Dendritic cell treated with granulocyte-macrophage colony-stimulating factor and Interleukin-4, amounts not matched to agents 40 ng/mL and 50 ng/mL, for 4 days (primary cell): ENCODE data around the gene ARHGAP29.

Source experiments
- H3K27ac Mint-ChIP-seq: one replicate; pipeline ENCODE4 v1.8.0; 2022; ENCODE audit warnings: mild to moderate bottlenecking, mixed read lengths
- H3K27me3 Mint-ChIP-seq: one replicate; pipeline ENCODE4 v1.8.0; 2022; ENCODE audit warnings: mild to moderate bottlenecking, mixed read lengths
- H3K36me3 Mint-ChIP-seq: one replicate; pipeline ENCODE4 v1.8.0; 2022; ENCODE audit warnings: low read depth, mixed read lengths
- H3K4me1 Mint-ChIP-seq: one replicate; pipeline ENCODE4 v1.8.0; 2022; ENCODE audit warnings: low read depth, mixed read lengths
- H3K4me3 Mint-ChIP-seq: one replicate; pipeline ENCODE4 v1.8.0; 2022; ENCODE audit warnings: mild to moderate bottlenecking, moderate library complexity, mixed read lengths
- H3K9me3 Mint-ChIP-seq: one replicate; pipeline ENCODE4 v1.8.0; 2022; ENCODE audit warnings: mixed read lengths
- intact Hi-C: fragments of 100-400 bp; cut with micrococcal nuclease; formaldehyde crosslinking; loops from one replicate; pipeline ENCODE4 v1.15.0; 2022

ARHGAP29 gene

GRCh38 chr1:94250341-94250740 is 13.0 kb upstream of the ARHGAP29 start:
- H3K9me3 Mint-ChIP-seq: no peaks in the 10 kb centered on the region
- intact Hi-C loops: no loop called here
- H3K4me3 Mint-ChIP-seq: no peak overlapping the region
- H3K27me3 Mint-ChIP-seq: peaks cover 71% of the 10 kb centered on the region
- H3K4me1 Mint-ChIP-seq: peaks cover 19% of the 10 kb centered on the region
- H3K36me3 Mint-ChIP-seq: no peaks in the 10 kb centered on the region
- H3K27ac Mint-ChIP-seq: no peak overlapping the region

- H3K27ac Mint-ChIP-seq: no peak overlapping the region
- peaks cover 2% of the 10 kb centered on the region for H3K9me3 Mint-ChIP-seq
- H3K4me3 Mint-ChIP-seq: no peak overlapping the region
- H3K36me3 Mint-ChIP-seq: no peaks in the 10 kb centered on the region
- peaks cover 15% of the 10 kb centered on the region for H3K4me1 Mint-ChIP-seq
- intact Hi-C loops: no loop called here
- H3K27me3 Mint-ChIP-seq: peaks cover 73% of the 10 kb centered on the region
These were observed 11.7 kb upstream of the ARHGAP29 start for GRCh38 chr1:94248956-94249688.

- peaks cover 15% of the 10 kb centered on the region for H3K4me1 Mint-ChIP-seq
These were observed 10.0 kb upstream of the ARHGAP29 start for GRCh38 chr1:94247138-94248094.

GRCh38 chr1:94246692-94247137 is 9.3 kb upstream of the ARHGAP29 start:
- H3K27me3 Mint-ChIP-seq: peaks cover 85% of the 10 kb centered on the region

More at GRCh38 chr1:94247138-94248094, 10.0 kb upstream of the ARHGAP29 start:
- intact Hi-C loops: no loop called here
- H3K36me3 Mint-ChIP-seq: no peaks in the 10 kb centered on the region
- H3K4me3 Mint-ChIP-seq: peak overlapping the region; percentile 68
- H3K27ac Mint-ChIP-seq: no peak overlapping the region
- peaks cover 82% of the 10 kb centered on the region for H3K27me3 Mint-ChIP-seq
- H3K9me3 Mint-ChIP-seq: peaks cover 13% of the 10 kb centered on the region

GRCh38 chr1:94245747-94246438 is 8.5 kb upstream of the ARHGAP29 start:
- no peak overlapping the region for H3K27ac Mint-ChIP-seq
- peaks cover 85% of the 10 kb centered on the region for H3K27me3 Mint-ChIP-seq
- H3K36me3 Mint-ChIP-seq: no peaks in the 10 kb centered on the region
- peaks cover 15% of the 10 kb centered on the region for H3K4me1 Mint-ChIP-seq
- H3K4me3 Mint-ChIP-seq: no peak overlapping the region
- intact Hi-C loops: no loop called here
- peaks cover 13% of the 10 kb centered on the region for H3K9me3 Mint-ChIP-seq

More at GRCh38 chr1:94246692-94247137, 9.3 kb upstream of the ARHGAP29 start:
- H3K4me3 Mint-ChIP-seq: peak overlapping the region; percentile 68
- intact Hi-C loops: no loop called here
- no peak overlapping the region for H3K27ac Mint-ChIP-seq
- H3K9me3 Mint-ChIP-seq: peaks cover 13% of the 10 kb centered on the region
- H3K4me1 Mint-ChIP-seq: peaks cover 15% of the 10 kb centered on the region
- H3K36me3 Mint-ChIP-seq: no peaks in the 10 kb centered on the region

- peaks cover 13% of the 10 kb centered on the region for H3K9me3 Mint-ChIP-seq
These were observed 7.4 kb upstream of the ARHGAP29 start for GRCh38 chr1:94244816-94245215.

GRCh38 chr1:94243665-94244064 is 6.3 kb upstream of the ARHGAP29 start:
- no peak overlapping the region for H3K4me3 Mint-ChIP-seq
- no peaks in the 10 kb centered on the region for H3K36me3 Mint-ChIP-seq
- peaks cover 85% of the 10 kb centered on the region for H3K27me3 Mint-ChIP-seq
- peaks cover 15% of the 10 kb centered on the region for H3K4me1 Mint-ChIP-seq
- intact Hi-C loops: loop anchor here (5.0 kb wide), 1 partner anchor 181 kb away; no protein-coding TSS in a partner anchor
- no peak overlapping the region for H3K27ac Mint-ChIP-seq
- H3K9me3 Mint-ChIP-seq: peaks cover 13% of the 10 kb centered on the region

More at GRCh38 chr1:94244816-94245215, 7.4 kb upstream of the ARHGAP29 start:
- Mint-ChIP-seq H3K27ac (no peak overlapping the region), H3K4me1 (peaks cover 15% of the 10 kb centered on the region), H3K4me3 (no peak overlapping the region), H3K27me3 (peaks cover 85% of the 10 kb centered on the region), H3K36me3 (no peaks in the 10 kb centered on the region)
- intact Hi-C loops: loop anchor here (5.0 kb wide), 1 partner anchor 183 kb away; no protein-coding TSS in a partner anchor

- H3K4me3 Mint-ChIP-seq: no peak overlapping the region
- peaks cover 16% of the 10 kb centered on the region for H3K4me1 Mint-ChIP-seq
- intact Hi-C loops: loop anchor here (5.0 kb wide), 1 partner anchor 179 kb away; no protein-coding TSS in a partner anchor
- no peak overlapping the region for H3K27ac Mint-ChIP-seq
- H3K36me3 Mint-ChIP-seq: no peaks in the 10 kb centered on the region
- H3K27me3 Mint-ChIP-seq: peaks cover 87% of the 10 kb centered on the region
- peaks cover 13% of the 10 kb centered on the region for H3K9me3 Mint-ChIP-seq
These were observed 3.4 kb upstream of the ARHGAP29 start for GRCh38 chr1:94240822-94241221.

- peaks cover 82% of the 10 kb centered on the region for H3K27me3 Mint-ChIP-seq
- H3K4me3 Mint-ChIP-seq: no peak overlapping the region
- no peaks in the 10 kb centered on the region for H3K36me3 Mint-ChIP-seq
- intact Hi-C loops: loop anchor here (5.0 kb wide), 1 partner anchor 177 kb away; no protein-coding TSS in a partner anchor
- H3K27ac Mint-ChIP-seq: no peak overlapping the region
- peaks cover 20% of the 10 kb centered on the region for H3K4me1 Mint-ChIP-seq
- H3K9me3 Mint-ChIP-seq: peaks cover 13% of the 10 kb centered on the region
These were observed 2.4 kb upstream of the ARHGAP29 start for GRCh38 chr1:94239796-94240195.

GRCh38 chr1:94239051-94239450 is 1.7 kb upstream of the ARHGAP29 start:
- intact Hi-C loops: no loop called here
- Mint-ChIP-seq H3K36me3 (no peaks in the 10 kb centered on the region), H3K9me3 (peaks cover 11% of the 10 kb centered on the region), H3K4me1 (peaks cover 20% of the 10 kb centered on the region), H3K27me3 (peaks cover 79% of the 10 kb centered on the region), H3K4me3 (no peak overlapping the region), H3K27ac (no peak overlapping the region)

- peaks cover 76% of the 10 kb centered on the region for H3K27me3 Mint-ChIP-seq
- no peak overlapping the region for H3K27ac Mint-ChIP-seq
- H3K4me3 Mint-ChIP-seq: peak overlapping the region; percentile 76
- H3K9me3 Mint-ChIP-seq: no peaks in the 10 kb centered on the region
- no peaks in the 10 kb centered on the region for H3K36me3 Mint-ChIP-seq
- intact Hi-C loops: no loop called here
- H3K4me1 Mint-ChIP-seq: peaks cover 20% of the 10 kb centered on the region
These were observed 624 bp downstream of the ARHGAP29 start for GRCh38 chr1:94236630-94237290.

- H3K4me3 Mint-ChIP-seq: no peak overlapping the region
- H3K36me3 Mint-ChIP-seq: no peaks in the 10 kb centered on the region
- peaks cover 20% of the 10 kb centered on the region for H3K4me1 Mint-ChIP-seq
- no peaks in the 10 kb centered on the region for H3K9me3 Mint-ChIP-seq
- no peak overlapping the region for H3K27ac Mint-ChIP-seq
- peaks cover 77% of the 10 kb centered on the region for H3K27me3 Mint-ChIP-seq
- intact Hi-C loops: no loop called here
These were observed 1.3 kb downstream of the ARHGAP29 start for GRCh38 chr1:94236013-94236491.
